SU-DHL-6 (cell line): Measurements from ENCODE around the gene ELAPOR1.
"Not testable (repeated sequence)": the region's sequence is repeated elsewhere in the genome, so short reads cannot be mapped to it uniquely, and the experiment has no call there.

ENCODE experiments used
- H2AFZ ChIP-seq: fragments of 200-600 bp; sonication (generic); 2 replicates; pipeline ENCODE4 v1.6.1; 2014; ENCODE audit warnings: low read depth, mild to moderate bottlenecking, moderate library complexity, mixed read lengths, antibody characterized with exemption, low read length; ENCODE audit not compliant: severe bottlenecking
- H3F3A ChIP-seq: fragments of 200-600 bp; shearing (Covaris generic); 2 replicates; pipeline ENCODE4 v1.6.0; 2016; ENCODE audit warnings: antibody characterized with exemption, mild to moderate bottlenecking; ENCODE audit not compliant: insufficient read depth
- H3K27ac ChIP-seq: fragments of 200-600 bp; sonication (generic); 2 replicates; pipeline ENCODE4 v1.5.1; 2016; ENCODE audit warnings: low read depth, mild to moderate bottlenecking, low read length, moderate library complexity, mixed read lengths
- H3K27me3 ChIP-seq: fragments of 200-600 bp; sonication (generic), shearing (Covaris generic); 2 replicates; pipeline ENCODE4 v1.6.0; 2014; ENCODE audit warnings: mild to moderate bottlenecking, low read length
- H3K36me3 ChIP-seq: fragments of 200-600 bp; sonication (generic); 2 replicates; pipeline ENCODE4 v1.6.1; 2014; ENCODE audit warnings: mild to moderate bottlenecking, low read length, mixed read lengths
- H3K4me2 ChIP-seq: fragments of 300-600, 200-600 bp; shearing (Covaris generic), sonication (generic); 2 replicates; pipeline ENCODE4 v1.6.0; 2014; ENCODE audit warnings: low read length, low read depth, mild to moderate bottlenecking; ENCODE audit not compliant: poor library complexity, severe bottlenecking
- H3K4me3 ChIP-seq: fragments of 200-600 bp; sonication (generic); 2 replicates; pipeline ENCODE4 v1.5.1; 2014; ENCODE audit warnings: antibody characterized with exemption, low read length, mild to moderate bottlenecking, mixed read lengths; ENCODE audit not compliant: insufficient read depth, poor library complexity, severe bottlenecking
- H3K79me2 ChIP-seq: fragments of 200-600 bp; sonication (generic); 2 replicates; pipeline ENCODE4 v1.6.1; 2014; ENCODE audit warnings: mild to moderate bottlenecking, low read length, moderate library complexity; ENCODE audit not compliant: insufficient read depth
- H3K9ac ChIP-seq: fragments of 200-600 bp; sonication (generic); 2 replicates; pipeline ENCODE4 v1.7.0; 2014; ENCODE audit warnings: mild to moderate bottlenecking, low read length
- H3K9me2 ChIP-seq: fragments of 200-600 bp; sonication (generic); replicated peaks from 2 replicates; pipeline ENCODE4 v1.6.1; 2014; ENCODE audit warnings: low read length; ENCODE audit not compliant: insufficient read depth
- H3K9me3 ChIP-seq: fragments of 200-600 bp; sonication (generic); 2 replicates; pipeline ENCODE4 v1.6.1; 2014; ENCODE audit warnings: low read length, mixed read lengths; ENCODE audit not compliant: insufficient read depth
- H4K20me1 ChIP-seq: fragments of 200-600 bp; sonication (generic); 2 replicates; pipeline ENCODE4 v1.6.1; 2014; ENCODE audit warnings: low read depth, mild to moderate bottlenecking, antibody characterized with exemption, low read length, moderate library complexity, mixed read lengths
- CTCF ChIP-seq: fragments of 200-600 bp; sonication (generic); IDR thresholded peaks from one replicate; pipeline ENCODE4 v1.5.1; 2017; ENCODE audit warnings: antibody characterized with exemption, mild to moderate bottlenecking, low read length, moderate library complexity; ENCODE audit not compliant: insufficient read depth, poor library complexity, severe bottlenecking
- EZH2phosphoT487 ChIP-seq: fragments of 200-600 bp; sonication (generic), shearing (Covaris generic); conservative IDR thresholded peaks from 2 replicates; pipeline ENCODE4 v1.6.1; 2018; ENCODE audit warnings: mild to moderate bottlenecking, antibody characterized with exemption, low read length, moderate library complexity, mixed read lengths

The ELAPOR1 gene

GRCh38 chr1:109142260-109142659 is 28.3 kb downstream of the ELAPOR1 start:
- Histone ChIP-seq H4K20me1 (no peaks in the 10 kb centered on the region), H3K36me3 (no peaks in the 10 kb centered on the region), H3K27me3 (no peaks in the 10 kb centered on the region), H3F3A (no peaks in the 10 kb centered on the region), H3K9me3 (no peaks in the 10 kb centered on the region), H3K27ac (no peak overlapping the region), H3K9me2 (no peaks in the 10 kb centered on the region), H3K9ac (no peak overlapping the region), H3K4me3 (no peak overlapping the region), H3K4me2 (no peak overlapping the region), H2AFZ (no peak overlapping the region), H3K79me2 (no peaks in the 10 kb centered on the region)
- TF ChIP-seq CTCF (no peak), EZH2phosphoT487 (no peak)

GRCh38 chr1:109142725-109143124 is 28.8 kb downstream of the ELAPOR1 start:
- H3K79me2 ChIP-seq, H3K9ac ChIP-seq, H3K27ac ChIP-seq, H3K27me3 ChIP-seq, H3K9me3 ChIP-seq, H2AFZ ChIP-seq, H3K4me3 ChIP-seq, H4K20me1 ChIP-seq, H3F3A ChIP-seq, H3K36me3 ChIP-seq, H3K9me2 ChIP-seq, H3K4me2 ChIP-seq: not testable (repeated sequence)

- Histone ChIP-seq H3K9me3 (no peaks in the 10 kb centered on the region), H3K9ac (no peak overlapping the region), H3K79me2 (no peaks in the 10 kb centered on the region), H3K27ac (no peak overlapping the region), H4K20me1 (no peaks in the 10 kb centered on the region), H3K27me3 (no peaks in the 10 kb centered on the region), H2AFZ (no peak overlapping the region), H3K4me2 (no peak overlapping the region), H3F3A (peaks cover 12% of the 10 kb centered on the region), H3K36me3 (no peaks in the 10 kb centered on the region), H3K9me2 (no peaks in the 10 kb centered on the region), H3K4me3 (no peak overlapping the region)
- TF ChIP-seq CTCF: no peak
- no peak for TF ChIP-seq EZH2phosphoT487
These were observed 35.2 kb downstream of the ELAPOR1 start for GRCh38 chr1:109148987-109149561.

- H3K27ac ChIP-seq: no peak overlapping the region
- TF ChIP-seq CTCF (no peak), EZH2phosphoT487 (no peak)
- no peak overlapping the region for H2AFZ ChIP-seq
These were observed 36.1 kb downstream of the ELAPOR1 start for GRCh38 chr1:109149874-109150601.

More at GRCh38 chr1:109149874-109150601, 36.1 kb downstream of the ELAPOR1 start:
- H3K9me2 ChIP-seq: no peaks in the 10 kb centered on the region
- H3K9ac ChIP-seq: no peak overlapping the region
- H3K27me3 ChIP-seq: no peaks in the 10 kb centered on the region
- H3K79me2 ChIP-seq: no peaks in the 10 kb centered on the region
- H3K4me2 ChIP-seq: no peak overlapping the region
- H4K20me1 ChIP-seq: no peaks in the 10 kb centered on the region
- no peaks in the 10 kb centered on the region for H3K36me3 ChIP-seq
- H3K9me3 ChIP-seq: no peaks in the 10 kb centered on the region
- no peak overlapping the region for H3K4me3 ChIP-seq
- peaks cover 21% of the 10 kb centered on the region for H3F3A ChIP-seq
